K562 (cell line): ENCODE measurements around the gene REEP2. TPM values are rescaled to one million over a fixed set of nuclear protein-coding genes. Genes with fewer than 3 reads are reported as not detected.
A peak's percentile ranks its signal among the peaks of the same experiment; 100 is the strongest.

ENCODE experiments used
- ARID3A ChIP-seq: IDR thresholded peaks from 2 replicates; pipeline ENCODE4 v1.6.1; 2012; ENCODE audit warnings: low read depth, low read length, improper control_type of control experiment, borderline replicate concordance
- BMI1 ChIP-seq: fragments of 150-350 bp; IDR thresholded peaks from 2 replicates; pipeline ENCODE4 v1.6.1; 2014; ENCODE audit warnings: low read length
- CBX1 ChIP-seq: sonication (generic); IDR thresholded peaks from 2 replicates; pipeline ENCODE4 v1.6.1; 2016; ENCODE audit warnings: antibody characterized with exemption, low read depth, mild to moderate bottlenecking
- FOXK2 ChIP-seq, 2 experiments: fragments of 450-650 bp; IDR thresholded peaks in 1 of 2; conservative IDR thresholded peaks in 1 of 2; 2 replicates each; pipeline ENCODE4 v1.6.1; 2016; ENCODE audit warnings: low read depth in 2 of 2, mild to moderate bottlenecking in 1 of 2
- MAFF ChIP-seq: IDR thresholded peaks from 2 replicates; pipeline ENCODE4 v1.6.1; 2012; ENCODE audit warnings: low read length, improper control_type of control experiment
- MECOM ChIP-seq: fragments of 250-450 bp; sonication (Bioruptor Pico); IDR thresholded peaks from 2 replicates; pipeline ENCODE4 v1.8.0; 2022; ENCODE audit warnings: inconsistent platforms
- NCOA4 ChIP-seq: fragments of 450-650 bp; IDR thresholded peaks from 2 replicates; pipeline ENCODE4 v1.6.1; 2018; ENCODE audit warnings: mild to moderate bottlenecking; ENCODE audit not compliant: partially characterized antibody
- STAT5B ChIP-seq: fragments of 250-450 bp; sonication (Bioruptor Pico); IDR thresholded peaks from 2 replicates; pipeline ENCODE4 v1.8.0; 2021; ENCODE audit warnings: mild to moderate bottlenecking, inconsistent platforms
- TAL1 ChIP-seq: fragments of 450-650 bp; IDR thresholded peaks from 2 replicates; pipeline ENCODE4 v1.6.1; 2016; ENCODE audit warnings: mild to moderate bottlenecking
- TARDBP ChIP-seq: fragments of 450-650 bp; IDR thresholded peaks from 2 replicates; pipeline ENCODE4 v1.6.1; 2016
- TSC22D4 ChIP-seq: fragments of 450-650 bp; IDR thresholded peaks from 2 replicates; pipeline ENCODE4 v1.6.1; 2016; ENCODE audit warnings: missing genetic modification characterization, missing biosample characterization, control low read depth
- ZBED1 ChIP-seq: IDR thresholded peaks from 2 replicates; pipeline ENCODE4 v1.6.1; 2014
- ZFPM2 ChIP-seq: fragments of 250-450 bp; sonication (Bioruptor Pico); IDR thresholded peaks from 2 replicates; pipeline ENCODE4 v1.5.1; 2022; ENCODE audit warnings: mild to moderate bottlenecking
- ZFX ChIP-seq: sonication (generic); formaldehyde crosslinking; IDR thresholded peaks from 2 replicates; pipeline ENCODE4 v1.8.0; 2022; ENCODE audit warnings: mild to moderate bottlenecking, missing genetic modification reagents, moderate library complexity
- ZNF175 ChIP-seq: fragments of 200-800 bp; sonication (Bioruptor generic); IDR thresholded peaks from 2 replicates; pipeline ENCODE4 v1.6.1; 2016; ENCODE audit warnings: low read depth, mild to moderate bottlenecking, missing genetic modification characterization, missing compliant biosample characterization
- ZNF282 ChIP-seq: sonication (generic); formaldehyde crosslinking; IDR thresholded peaks from 2 replicates; pipeline ENCODE4 v1.8.1; 2023; ENCODE audit warnings: missing genetic modification reagents
- ZNF436 ChIP-seq: fragments of 250-450, 450-650 bp; sonication (Bioruptor Pico); formaldehyde crosslinking; IDR thresholded peaks from 2 replicates; pipeline ENCODE4 v1.7.0; 2020; ENCODE audit warnings: mild to moderate bottlenecking
- polyA plus RNA-seq, 8 experiments: library from polyadenylated mRNA; depleted of rRNA in 4 of 8; stranded (reverse) in 5 of 8; unstranded in 3 of 8; fragments of >200 nt; fragmentation: Nextera tagmentation in 2 of 8; fragmentation: Illumina TruSeq in 1 of 8; extraction: Ambion mirVana in 2 of 8; extraction: Trizol in 1 of 8; gene quantifications; 2 replicates each; pipeline versions ENCODE4 v1.2.1 to v1.2.3, GENCODE V29; 2011 to 2014; ENCODE audit warnings: inconsistent platforms in 1 of 8, missing spikeins in 1 of 8
- total RNA-seq, 7 experiments: library from RNA; depleted of rRNA in 6 of 7; stranded (reverse); fragments of >200 nt in 6 of 7; fragmentation: Illumina TruSeq in 2 of 7; extraction: Trizol in 2 of 7; gene quantifications; 2 replicates each; pipeline versions ENCODE4 v1.2.1 to v1.2.3, GENCODE V29; 2011 to 2021; ENCODE audit warnings: low replicate concordance in 1 of 7
- TF ChIP-seq, protein P1 (sequence below): sonication (generic); formaldehyde crosslinking; IDR thresholded peaks from 2 replicates; pipeline ENCODE4 v1.8.1; 2022; ENCODE audit warnings: missing genetic modification reagents
- TF ChIP-seq, protein P2 (sequence below): fragments of 450-650 bp; IDR thresholded peaks from 2 replicates; pipeline ENCODE4 v1.6.1; 2018; ENCODE audit warnings: mild to moderate bottlenecking, low read depth; ENCODE audit not compliant: partially characterized antibody
- TF ChIP-seq, protein P3 (sequence below): fragments of 250-450 bp; sonication (Bioruptor Pico); IDR thresholded peaks from 2 replicates; pipeline ENCODE4 v1.4.0; 2020; ENCODE audit warnings: mild to moderate bottlenecking, moderate library complexity

REEP2 gene
- total and polyA plus RNA-seq, 9 of the 15 experiments (the other 6 are each of a cell fraction or from before 2014, with no cell fraction given): 0.03 to 1.1 (median 0.12) TPM; not detected in 1

DNA sequence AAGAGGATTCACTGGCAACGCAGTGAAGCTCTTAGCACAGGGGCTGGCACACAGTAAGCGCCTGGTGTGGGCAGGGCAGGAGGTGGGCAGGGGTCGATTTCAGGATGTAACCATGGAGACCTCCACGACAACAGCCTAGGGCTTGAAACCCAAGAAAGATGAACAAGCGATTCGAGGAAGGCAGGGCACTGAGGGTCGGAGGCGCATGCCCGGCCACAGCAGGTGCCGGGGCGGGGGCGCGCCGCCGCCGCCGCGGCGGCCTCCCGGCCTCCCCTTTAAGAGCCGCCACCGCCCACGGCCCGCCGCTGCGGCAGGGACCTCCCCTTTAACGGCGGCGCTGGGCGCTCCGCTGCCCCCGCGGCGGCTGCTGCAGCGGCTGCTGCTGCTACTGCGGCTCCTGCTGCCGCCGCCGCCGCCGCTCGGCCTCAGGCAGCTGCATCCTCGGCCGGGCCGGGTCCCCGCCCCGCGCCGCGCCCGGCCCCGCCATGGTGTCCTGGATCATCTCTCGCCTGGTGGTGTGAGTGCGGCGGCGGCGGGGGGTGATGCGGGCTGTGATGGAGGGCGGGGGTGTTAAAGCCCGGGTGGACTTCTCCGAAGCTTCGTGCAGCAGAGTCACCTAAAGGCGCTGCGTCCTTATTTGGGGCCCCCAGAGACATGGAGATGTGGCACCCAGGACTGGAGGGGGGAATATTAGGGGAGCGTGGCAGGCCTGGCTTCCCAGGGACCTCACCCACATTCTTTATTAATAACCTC, at the start of gene REEP2 (continued):
- TF ChIP-seq NCOA4 (no peak), ZNF175 (CRISPR knock-in tag) (no peak), TSC22D4 (tag) (no peak), ARID3A (no peak), ZFPM2 (CRISPR knock-in tag) (no peak), ZFX (no peak), FOXK2 (conservative IDR thresholded peaks at IDR 0.05 in 1 of 2, IDR thresholded peaks at IDR 0.05 in 1 of 2; ENCODE audit: low read depth in 2 of 2) (no peak), MAFF (no peak), ZNF436 (no peak), TARDBP (no peak), CBX1 (0 out of 2 replicates have a peak, but pooled peaks have one; percentile 33), ZBED1 (no peak), TAL1 (no peak), BMI1 (no peak), MECOM (CRISPR knock-in tag) (no peak), ZNF282 (CRISPR knock-in tag) (no peak), STAT5B (CRISPR knock-in tag) (no peak)
- TF ChIP-seq, protein P1, sequence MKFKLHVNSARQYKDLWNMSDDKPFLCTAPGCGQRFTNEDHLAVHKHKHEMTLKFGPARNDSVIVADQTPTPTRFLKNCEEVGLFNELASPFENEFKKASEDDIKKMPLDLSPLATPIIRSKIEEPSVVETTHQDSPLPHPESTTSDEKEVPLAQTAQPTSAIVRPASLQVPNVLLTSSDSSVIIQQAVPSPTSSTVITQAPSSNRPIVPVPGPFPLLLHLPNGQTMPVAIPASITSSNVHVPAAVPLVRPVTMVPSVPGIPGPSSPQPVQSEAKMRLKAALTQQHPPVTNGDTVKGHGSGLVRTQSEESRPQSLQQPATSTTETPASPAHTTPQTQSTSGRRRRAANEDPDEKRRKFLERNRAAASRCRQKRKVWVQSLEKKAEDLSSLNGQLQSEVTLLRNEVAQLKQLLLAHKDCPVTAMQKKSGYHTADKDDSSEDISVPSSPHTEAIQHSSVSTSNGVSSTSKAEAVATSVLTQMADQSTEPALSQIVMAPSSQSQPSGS (CRISPR knock-in tag): no peak
- TF ChIP-seq, protein P2, sequence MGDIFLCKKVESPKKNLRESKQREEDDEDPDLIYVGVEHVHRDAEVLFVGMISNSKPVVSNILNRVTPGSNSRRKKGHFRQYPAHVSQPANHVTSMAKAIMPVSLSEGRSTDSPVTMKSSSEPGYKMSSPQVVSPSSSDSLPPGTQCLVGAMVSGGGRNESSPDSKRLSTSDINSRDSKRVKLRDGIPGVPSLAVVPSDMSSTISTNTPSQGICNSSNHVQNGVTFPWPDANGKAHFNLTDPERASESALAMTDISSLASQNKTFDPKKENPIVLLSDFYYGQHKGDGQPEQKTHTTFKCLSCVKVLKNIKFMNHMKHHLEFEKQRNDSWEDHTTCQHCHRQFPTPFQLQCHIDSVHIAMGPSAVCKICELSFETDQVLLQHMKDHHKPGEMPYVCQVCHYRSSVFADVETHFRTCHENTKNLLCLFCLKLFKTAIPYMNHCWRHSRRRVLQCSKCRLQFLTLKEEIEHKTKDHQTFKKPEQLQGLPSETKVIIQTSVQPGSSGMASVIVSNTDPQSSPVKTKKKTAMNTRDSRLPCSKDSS: no peak
- TF ChIP-seq, protein P3, sequence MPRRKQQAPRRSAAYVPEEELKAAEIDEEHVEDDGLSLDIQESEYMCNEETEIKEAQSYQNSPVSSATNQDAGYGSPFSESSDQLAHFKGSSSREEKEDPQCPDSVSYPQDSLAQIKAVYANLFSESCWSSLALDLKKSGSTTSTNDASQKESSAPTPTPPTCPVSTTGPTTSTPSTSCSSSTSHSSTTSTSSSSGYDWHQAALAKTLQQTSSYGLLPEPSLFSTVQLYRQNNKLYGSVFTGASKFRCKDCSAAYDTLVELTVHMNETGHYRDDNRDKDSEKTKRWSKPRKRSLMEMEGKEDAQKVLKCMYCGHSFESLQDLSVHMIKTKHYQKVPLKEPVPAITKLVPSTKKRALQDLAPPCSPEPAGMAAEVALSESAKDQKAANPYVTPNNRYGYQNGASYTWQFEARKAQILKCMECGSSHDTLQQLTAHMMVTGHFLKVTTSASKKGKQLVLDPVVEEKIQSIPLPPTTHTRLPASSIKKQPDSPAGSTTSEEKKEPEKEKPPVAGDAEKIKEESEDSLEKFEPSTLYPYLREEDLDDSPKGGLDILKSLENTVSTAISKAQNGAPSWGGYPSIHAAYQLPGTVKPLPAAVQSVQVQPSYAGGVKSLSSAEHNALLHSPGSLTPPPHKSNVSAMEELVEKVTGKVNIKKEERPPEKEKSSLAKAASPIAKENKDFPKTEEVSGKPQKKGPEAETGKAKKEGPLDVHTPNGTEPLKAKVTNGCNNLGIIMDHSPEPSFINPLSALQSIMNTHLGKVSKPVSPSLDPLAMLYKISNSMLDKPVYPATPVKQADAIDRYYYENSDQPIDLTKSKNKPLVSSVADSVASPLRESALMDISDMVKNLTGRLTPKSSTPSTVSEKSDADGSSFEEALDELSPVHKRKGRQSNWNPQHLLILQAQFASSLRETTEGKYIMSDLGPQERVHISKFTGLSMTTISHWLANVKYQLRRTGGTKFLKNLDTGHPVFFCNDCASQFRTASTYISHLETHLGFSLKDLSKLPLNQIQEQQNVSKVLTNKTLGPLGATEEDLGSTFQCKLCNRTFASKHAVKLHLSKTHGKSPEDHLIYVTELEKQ (CRISPR knock-in tag): no peak
